ENCODE measurements around the gene ABCA12. TPM values are rescaled to one million over a fixed set of nuclear protein-coding genes. Genes with fewer than 3 reads are reported as not detected.

The ABCA12 gene
- total and polyA plus RNA-seq, 2 of the 13 experiments (the other 11 are each of a cell fraction or from before 2014, with no cell fraction given) = 0.02 to 0.07 TPM

GRCh38 chr2:214904176-214904575, 234.2 kb downstream of the ABCA12 start:
- H3K4me3 ChIP-seq (replicated peaks in 1 of 3; ENCODE audit: insufficient read depth in 1 of 3, low read depth in 2 of 3, low read length in 3 of 3) = no peak overlapping the region
- TF ChIP-seq DPF2 (CRISPR knock-in tag; IDR thresholded peaks at IDR 0.05; ENCODE audit: borderline replicate concordance, low read depth) (no peak), ATAD3A (CRISPR knock-in tag; IDR thresholded peaks at IDR 0.05) (no peak), HNF4G (IDR thresholded peaks at IDR 0.05; ENCODE audit: borderline replicate concordance, low read depth, low read length) (no peak), HNF4G (CRISPR knock-in tag; IDR thresholded peaks at IDR 0.05; ENCODE audit: borderline replicate concordance, low read depth) (no peak), RAD51 (IDR thresholded peaks at IDR 0.05; ENCODE audit: borderline replicate concordance) (no peak), NONO (IDR thresholded peaks at IDR 0.05) (no peak), NONO (CRISPR knock-in tag; conservative IDR thresholded peaks at IDR 0.05) (no peak), ZEB1 (IDR thresholded peaks at IDR 0.05; ENCODE audit: insufficient replicate concordance, low read depth) (no peak), ZNF335 (CRISPR knock-in tag; IDR thresholded peaks at IDR 0.05) (no peak), NFKB2 (CRISPR knock-in tag; IDR thresholded peaks at IDR 0.05; ENCODE audit: borderline replicate concordance) (no peak), GMEB2 (CRISPR knock-in tag; IDR thresholded peaks at IDR 0.05; ENCODE audit: low read depth) (no peak), ZNF589 (CRISPR knock-in tag; conservative IDR thresholded peaks at IDR 0.05) (no peak), ERF (CRISPR knock-in tag; IDR thresholded peaks at IDR 0.05) (no peak), IRX3 (CRISPR knock-in tag; IDR thresholded peaks at IDR 0.05; ENCODE audit: borderline replicate concordance, low read depth) (no peak), ARNT2 (CRISPR knock-in tag; IDR thresholded peaks at IDR 0.05; ENCODE audit: low read depth) (no peak), HIC2 (CRISPR knock-in tag; IDR thresholded peaks at IDR 0.05; ENCODE audit: low read depth) (no peak), NR2F6 (IDR thresholded peaks at IDR 0.05) (no peak), NR2F6 (CRISPR knock-in tag; IDR thresholded peaks at IDR 0.05) (no peak), ZNF629 (CRISPR knock-in tag; conservative IDR thresholded peaks at IDR 0.05) (no peak), ZNF576 (CRISPR knock-in tag; IDR thresholded peaks at IDR 0.05) (no peak), POLR2AphosphoS5 (IDR thresholded peaks at IDR 0.05; ENCODE audit: low read depth, low read length) (no peak), YY1 (IDR thresholded peaks at IDR 0.05; ENCODE audit: insufficient read depth, insufficient replicate concordance, low read depth, low read length) (no peak), NFE2 (CRISPR knock-in tag; IDR thresholded peaks at IDR 0.05) (no peak)
- H2AFZ ChIP-seq (ENCODE audit: low read length) = no peak overlapping the region
- no peak overlapping the region for H3K4me2 ChIP-seq (ENCODE audit: low read depth, low read length)
- no peaks in the 10 kb centered on the region for H3K4me1 ChIP-seq (ENCODE audit: insufficient read depth, low read length)
- no peaks in the 10 kb centered on the region for H3K27me3 ChIP-seq (ENCODE audit: control insufficient read depth in 1 of 2, insufficient read depth in 2 of 2, low read length in 2 of 2)
- WGBS (ENCODE audit: low lambda C conversion rate) = 2% methylated on average over 1 of the region's 1 CpG
- no peak overlapping the region for H3K9ac ChIP-seq (ENCODE audit: insufficient read depth, low read depth, low read length)
- no peak overlapping the region for H3K27ac ChIP-seq (ENCODE audit: extremely low read length, insufficient read depth, low read length)
- in situ Hi-C loops (cut with HindIII; ENCODE audit: extremely low pct_ligation_motif_present, low pct_unique_long_range_greater_than_20kb) (no loop called here), intact Hi-C loops (cut with micrococcal nuclease; ENCODE audit: unreplicated experiment) (no loop called here)
- no TSS peak for BruUV-seq (replicated peaks)
- H4K20me1 ChIP-seq (ENCODE audit: insufficient read depth, low read length) = no peaks in the 10 kb centered on the region
- ChIA-PET CTCF (ENCODE audit: low intra/inter-chr PET ratio, low total read pairs) (no interaction called here), POLR2A (no interaction called here)
- no peak for FAIRE-seq
- no peaks in the 10 kb centered on the region for H3K36me3 ChIP-seq (replicated peaks in 1 of 2; ENCODE audit: control insufficient read depth in 1 of 2, insufficient read depth in 2 of 2, low read length in 2 of 2)
- DNase-seq (ENCODE audit: low spot score) = no peak
- H3K9me3 ChIP-seq (ENCODE audit: low read length) = no peaks in the 10 kb centered on the region
- no peak for ATAC-seq
- no peaks in the 10 kb centered on the region for H3K79me2 ChIP-seq (ENCODE audit: insufficient read depth, low read length)

Data from HepG2 (cell line).